Fibroblast of villous mesenchyme (primary cell): ENCODE data around the gene TEDDM1. TPM values are rescaled to one million over a fixed set of nuclear protein-coding genes. Genes with fewer than 3 reads are reported as not detected.
A peak's percentile ranks its signal among the peaks of the same experiment; 100 is the strongest.
"Not testable (repeated sequence)": the region's sequence is repeated elsewhere in the genome, so short reads cannot be mapped to it uniquely, and the experiment has no call there.

Experiments
- DNase-seq: peaks from one replicate; pipeline ENCODE4 v3.0.0-alpha.2; 2010; ENCODE audit warnings: low read depth
- H3K4me3 ChIP-seq: 2 replicates; pipeline ENCODE4 v1.5.1; 2011; ENCODE audit warnings: low read depth, mild to moderate bottlenecking, low read length
- total RNA-seq: library from RNA; depleted of rRNA; stranded (reverse); fragments of >200 nt; gene quantifications from 2 replicates; pipeline ENCODE4 v1.2.3, GENCODE V29; 2012
- TF ChIP-seq, protein P1 (sequence below): IDR thresholded peaks from 2 replicates; pipeline ENCODE4 v1.5.1; 2012; ENCODE audit warnings: low read depth, mild to moderate bottlenecking, low read length; ENCODE audit not compliant: insufficient read depth

Gene TEDDM1, protein sequence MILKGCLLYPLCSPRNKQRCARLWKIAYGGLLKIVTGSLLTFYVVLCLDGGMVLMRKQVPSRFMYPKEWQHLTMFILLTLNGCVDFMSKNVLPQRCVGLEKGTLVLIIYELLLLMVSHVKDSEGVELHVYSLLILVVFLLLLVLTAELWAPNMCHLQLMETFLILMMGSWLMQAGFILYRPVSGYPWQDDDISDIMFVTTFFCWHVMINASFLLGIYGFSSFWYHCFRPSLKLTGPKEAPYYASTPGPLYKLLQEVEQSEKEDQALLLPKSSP
- total RNA-seq, result not detected in 2 replicates

DNA sequence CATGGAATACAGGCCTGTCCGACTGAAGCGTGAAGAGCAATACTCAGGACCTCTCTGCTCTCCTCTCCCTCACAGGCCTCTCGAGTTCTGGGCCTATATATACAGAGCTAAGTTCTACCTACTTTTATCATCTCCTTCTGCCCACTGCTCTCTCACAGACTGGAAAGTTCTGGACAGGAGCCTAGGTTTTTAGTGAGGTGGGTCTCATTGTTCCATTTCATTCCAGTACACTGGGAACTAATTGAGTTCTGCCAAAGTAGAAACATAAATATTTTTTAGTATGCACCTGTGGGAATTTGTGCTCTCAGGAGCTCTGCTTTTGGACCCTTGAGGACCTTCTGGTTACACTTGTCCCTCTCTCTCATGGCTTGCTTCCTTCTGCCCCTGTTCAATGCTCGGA, at the start of gene TEDDM1:
Gene TEDDM1, minus strand, starts transcription at position 101 of the 400 bp plus-strand sequence. CDS start 182 bp downstream, outside the sequence.
- no peak within 1 kb of the TSS for H3K4me3 ChIP-seq
- no peak for DNase-seq
- TF ChIP-seq, protein P1, sequence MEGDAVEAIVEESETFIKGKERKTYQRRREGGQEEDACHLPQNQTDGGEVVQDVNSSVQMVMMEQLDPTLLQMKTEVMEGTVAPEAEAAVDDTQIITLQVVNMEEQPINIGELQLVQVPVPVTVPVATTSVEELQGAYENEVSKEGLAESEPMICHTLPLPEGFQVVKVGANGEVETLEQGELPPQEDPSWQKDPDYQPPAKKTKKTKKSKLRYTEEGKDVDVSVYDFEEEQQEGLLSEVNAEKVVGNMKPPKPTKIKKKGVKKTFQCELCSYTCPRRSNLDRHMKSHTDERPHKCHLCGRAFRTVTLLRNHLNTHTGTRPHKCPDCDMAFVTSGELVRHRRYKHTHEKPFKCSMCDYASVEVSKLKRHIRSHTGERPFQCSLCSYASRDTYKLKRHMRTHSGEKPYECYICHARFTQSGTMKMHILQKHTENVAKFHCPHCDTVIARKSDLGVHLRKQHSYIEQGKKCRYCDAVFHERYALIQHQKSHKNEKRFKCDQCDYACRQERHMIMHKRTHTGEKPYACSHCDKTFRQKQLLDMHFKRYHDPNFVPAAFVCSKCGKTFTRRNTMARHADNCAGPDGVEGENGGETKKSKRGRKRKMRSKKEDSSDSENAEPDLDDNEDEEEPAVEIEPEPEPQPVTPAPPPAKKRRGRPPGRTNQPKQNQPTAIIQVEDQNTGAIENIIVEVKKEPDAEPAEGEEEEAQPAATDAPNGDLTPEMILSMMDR, result no peak

DNA sequence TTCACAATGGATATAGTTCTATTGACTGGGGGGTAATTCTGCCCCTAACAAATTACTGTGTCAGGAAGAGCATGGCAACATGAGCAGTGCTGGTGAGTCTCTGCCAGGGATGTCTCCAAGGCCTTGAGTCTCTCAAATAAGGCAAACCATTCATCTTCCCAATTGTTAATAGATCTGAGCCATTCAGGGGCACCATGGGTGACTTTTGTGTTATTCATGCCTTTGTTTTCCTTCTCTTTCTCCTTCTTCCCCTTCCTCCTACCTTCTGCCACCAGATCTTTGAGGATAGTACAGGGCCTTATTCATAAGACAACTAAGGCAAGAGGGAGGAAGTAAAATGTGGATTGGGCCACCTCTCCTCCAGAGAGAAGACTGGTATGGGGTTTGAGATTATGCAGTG, 49.6 kb upstream of the TEDDM1 start, which contains the start of gene RGSL1:
Gene RGSL1, plus strand, starts transcription at position 60 of the 400 bp plus-strand sequence. Its CDS starts 20 bp downstream, at position 80.
- TF ChIP-seq, protein P1, result no peak
- DNase-seq, result no peak
- H3K4me3 ChIP-seq, result no peak within 1 kb of the TSS

DNA sequence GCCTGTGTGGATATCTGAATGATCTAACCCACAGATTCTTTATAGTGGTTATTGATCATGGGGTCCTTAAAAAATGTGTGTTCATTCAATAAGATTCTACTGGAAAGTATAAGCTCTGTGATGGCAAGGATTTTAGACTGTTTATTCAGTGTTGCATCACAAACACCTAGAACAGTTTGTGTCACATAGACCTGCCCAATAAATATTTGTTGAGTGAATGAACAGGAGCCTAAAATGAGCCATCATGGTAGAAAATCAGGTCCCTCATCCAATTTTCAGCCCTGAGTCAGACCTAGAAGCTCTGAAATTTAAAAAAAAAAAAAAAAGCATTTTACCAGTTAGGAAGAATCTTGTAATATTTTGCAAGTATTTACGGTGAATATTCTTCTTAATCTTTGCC, 47.2 kb upstream of the TEDDM1 start:
- H3K4me3 ChIP-seq, result no peak overlapping the region
- TF ChIP-seq, protein P1, result no peak
- no peak for DNase-seq

DNA sequence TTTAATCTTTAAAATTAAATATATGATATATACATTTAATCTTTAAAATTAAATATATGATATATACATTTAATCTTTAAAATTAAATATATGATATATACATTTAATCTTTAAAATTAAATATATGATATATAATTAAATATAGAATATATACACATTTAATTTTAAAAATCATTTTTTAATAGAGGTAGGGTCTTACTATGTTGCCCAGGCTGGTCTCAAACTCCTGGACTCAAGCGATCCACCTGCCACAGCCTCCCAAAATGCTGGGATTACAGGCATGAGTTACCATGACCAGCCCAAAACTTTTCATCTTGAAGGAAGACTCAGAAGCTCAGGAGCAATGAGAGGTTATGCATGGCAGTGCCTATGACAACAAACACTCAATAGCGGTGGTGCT, 46.7 kb upstream of the TEDDM1 start:
- not testable (repeated sequence) for H3K4me3 ChIP-seq, DNase-seq

DNA sequence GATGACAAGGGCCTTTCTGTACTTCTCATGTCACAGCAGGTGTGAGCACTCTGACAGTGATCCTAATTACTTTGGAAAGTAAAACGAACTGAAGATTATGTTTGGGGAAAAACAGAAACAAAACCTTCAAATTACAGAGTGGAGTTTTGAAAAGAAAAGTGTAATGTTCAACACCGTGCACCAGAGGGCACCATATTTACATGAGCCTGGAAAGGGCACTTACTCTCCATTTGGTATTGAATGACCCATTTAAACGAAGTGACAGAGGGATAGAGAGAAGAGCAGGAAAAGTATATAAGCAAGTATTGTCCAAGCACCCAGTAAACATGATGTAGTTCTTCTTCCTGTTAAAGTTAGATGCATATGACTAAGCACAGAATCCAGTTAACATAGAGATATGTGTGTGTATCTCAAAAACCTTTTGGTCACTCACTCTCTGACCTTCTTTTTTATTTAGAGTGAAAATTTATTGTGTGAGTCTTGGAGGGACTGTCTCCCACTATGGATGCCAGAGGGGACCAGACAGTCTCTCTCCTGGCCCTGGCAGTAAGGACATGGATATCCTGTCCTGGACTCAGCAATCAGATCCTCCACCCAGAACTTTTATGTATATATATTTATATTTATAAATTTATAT, 45.7 kb upstream of the TEDDM1 start:
- peak; percentile 50 for DNase-seq
- no peak overlapping the region for H3K4me3 ChIP-seq
- TF ChIP-seq, protein P1, result peak; percentile 74

DNA sequence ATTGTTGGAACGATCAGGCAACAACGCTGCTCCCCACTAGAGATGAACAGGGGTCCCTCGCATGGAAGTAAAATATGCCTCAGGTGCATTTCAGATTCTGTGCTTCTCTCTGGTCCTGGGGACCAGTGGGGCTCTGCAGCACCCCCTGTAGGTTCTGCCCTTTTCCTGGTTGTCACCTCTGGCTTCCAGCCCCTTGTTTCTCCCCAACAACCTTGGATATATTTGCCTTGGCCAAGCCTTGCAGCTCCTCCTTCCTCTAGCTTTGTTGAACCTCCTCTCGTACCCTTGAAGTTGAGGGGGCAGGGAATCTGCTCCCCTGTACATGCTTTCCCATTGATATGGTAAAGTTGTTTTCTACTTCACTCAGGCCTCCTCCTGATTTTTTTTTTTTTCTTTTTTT, 44.0 kb upstream of the TEDDM1 start:
- TF ChIP-seq, protein P1, result no peak
- no peak overlapping the region for H3K4me3 ChIP-seq
- DNase-seq, result no peak

DNA sequence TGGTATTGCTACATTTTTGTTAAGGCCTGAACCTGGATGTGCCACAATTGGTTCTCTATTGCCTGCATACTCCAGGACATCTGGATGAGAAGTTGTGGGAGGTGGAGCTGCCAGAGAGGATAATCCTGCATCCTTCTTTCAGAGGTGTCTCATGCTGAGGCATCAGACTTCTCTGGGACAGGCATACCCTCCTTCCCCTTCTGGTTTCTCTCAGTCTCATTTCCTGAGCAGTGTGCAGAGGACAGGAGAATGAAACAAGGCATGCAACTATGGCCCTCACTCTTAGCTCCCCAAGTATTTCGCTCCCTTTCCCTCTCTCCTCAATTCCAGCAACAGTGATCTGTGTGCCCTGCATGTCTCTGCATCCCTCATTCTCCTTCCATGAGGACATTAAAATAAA, 41.9 kb upstream of the TEDDM1 start:
- no peak for DNase-seq
- no peak overlapping the region for H3K4me3 ChIP-seq
- TF ChIP-seq, protein P1, result no peak
